ENCODE measurements around the gene GAB4.
"Not testable (repeated sequence)": the region's sequence is repeated elsewhere in the genome, so short reads cannot be mapped to it uniquely, and the experiment has no call there.

The GAB4 gene

GRCh38 chr22:16937811-16938210 is 70.2 kb downstream of the GAB4 start:
- Histone ChIP-seq H3K36me3 (ENCODE audit: insufficient read depth, low read length) (no peaks in the 10 kb centered on the region), H3K79me2 (ENCODE audit: insufficient read depth, low read length) (no peaks in the 10 kb centered on the region), H3K9me2 (replicated peaks; ENCODE audit: low read depth, low read length) (no peaks in the 10 kb centered on the region), H3K4me1 (ENCODE audit: insufficient read depth, low read length, poor library complexity, severe bottlenecking) (no peaks in the 10 kb centered on the region), H3K4me2 (ENCODE audit: low read depth, low read length, poor library complexity, severe bottlenecking) (no peak overlapping the region), H3K4me3 (ENCODE audit: low read length, poor library complexity, severe bottlenecking) (no peak overlapping the region), H3K9ac (ENCODE audit: low read depth, low read length, poor library complexity, severe bottlenecking) (no peak overlapping the region), H3K9me3 (ENCODE audit: insufficient read depth, low read depth, low read length) (no peaks in the 10 kb centered on the region), H3F3A (ENCODE audit: low read depth) (no peaks in the 10 kb centered on the region), H2AFZ (ENCODE audit: low read length) (no peak overlapping the region), H3K27me3 (ENCODE audit: insufficient read depth, low read length, poor library complexity, severe bottlenecking) (no peaks in the 10 kb centered on the region), H4K20me1 (ENCODE audit: insufficient read depth, low read length, poor library complexity, severe bottlenecking) (no peaks in the 10 kb centered on the region)
- TF ChIP-seq, protein P1, sequence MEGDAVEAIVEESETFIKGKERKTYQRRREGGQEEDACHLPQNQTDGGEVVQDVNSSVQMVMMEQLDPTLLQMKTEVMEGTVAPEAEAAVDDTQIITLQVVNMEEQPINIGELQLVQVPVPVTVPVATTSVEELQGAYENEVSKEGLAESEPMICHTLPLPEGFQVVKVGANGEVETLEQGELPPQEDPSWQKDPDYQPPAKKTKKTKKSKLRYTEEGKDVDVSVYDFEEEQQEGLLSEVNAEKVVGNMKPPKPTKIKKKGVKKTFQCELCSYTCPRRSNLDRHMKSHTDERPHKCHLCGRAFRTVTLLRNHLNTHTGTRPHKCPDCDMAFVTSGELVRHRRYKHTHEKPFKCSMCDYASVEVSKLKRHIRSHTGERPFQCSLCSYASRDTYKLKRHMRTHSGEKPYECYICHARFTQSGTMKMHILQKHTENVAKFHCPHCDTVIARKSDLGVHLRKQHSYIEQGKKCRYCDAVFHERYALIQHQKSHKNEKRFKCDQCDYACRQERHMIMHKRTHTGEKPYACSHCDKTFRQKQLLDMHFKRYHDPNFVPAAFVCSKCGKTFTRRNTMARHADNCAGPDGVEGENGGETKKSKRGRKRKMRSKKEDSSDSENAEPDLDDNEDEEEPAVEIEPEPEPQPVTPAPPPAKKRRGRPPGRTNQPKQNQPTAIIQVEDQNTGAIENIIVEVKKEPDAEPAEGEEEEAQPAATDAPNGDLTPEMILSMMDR (conservative IDR thresholded peaks at IDR 0.05; ENCODE audit: low read length) = no peak
- TF ChIP-seq EZH2phosphoT487 (IDR thresholded peaks at IDR 0.05; ENCODE audit: borderline replicate concordance) = no peak

GRCh38 chr22:16937209-16937608 is 70.8 kb downstream of the GAB4 start:
- H3K27me3 ChIP-seq (ENCODE audit: insufficient read depth, low read length, poor library complexity, severe bottlenecking); H3F3A ChIP-seq (ENCODE audit: low read depth); H3K4me1 ChIP-seq (ENCODE audit: insufficient read depth, low read length, poor library complexity, severe bottlenecking); H3K9ac ChIP-seq (ENCODE audit: low read depth, low read length, poor library complexity, severe bottlenecking); H2AFZ ChIP-seq (ENCODE audit: low read length); H3K4me3 ChIP-seq (ENCODE audit: low read length, poor library complexity, severe bottlenecking); H3K4me2 ChIP-seq (ENCODE audit: low read depth, low read length, poor library complexity, severe bottlenecking); H3K36me3 ChIP-seq (ENCODE audit: insufficient read depth, low read length); H3K9me3 ChIP-seq (ENCODE audit: insufficient read depth, low read depth, low read length); H3K9me2 ChIP-seq (replicated peaks; ENCODE audit: low read depth, low read length); H4K20me1 ChIP-seq (ENCODE audit: insufficient read depth, low read length, poor library complexity, severe bottlenecking); H3K79me2 ChIP-seq (ENCODE audit: insufficient read depth, low read length): not testable (repeated sequence)

DNA sequence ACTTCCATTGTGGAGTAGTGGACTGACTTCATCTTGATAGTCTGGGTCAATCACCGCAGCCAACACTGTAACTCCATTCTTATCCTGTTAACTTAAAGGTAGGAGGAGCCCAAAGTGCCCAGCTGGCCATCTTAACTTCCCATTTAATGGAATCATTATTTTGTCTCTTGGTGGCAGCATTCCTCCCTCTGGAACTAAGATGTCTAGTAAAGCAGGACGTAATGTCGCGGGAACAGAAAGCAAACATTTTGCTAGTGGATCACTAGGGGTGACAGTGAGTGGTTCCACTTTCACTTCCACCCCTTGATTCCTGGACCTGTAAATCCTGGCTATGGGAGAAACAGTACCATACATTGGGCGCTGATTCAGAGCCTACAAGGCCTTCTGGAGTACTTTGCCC is 71.4 kb downstream of the GAB4 start:
- TF ChIP-seq, protein P1 (conservative IDR thresholded peaks at IDR 0.05; ENCODE audit: low read length) = no peak
- no peak for TF ChIP-seq EZH2phosphoT487 (IDR thresholded peaks at IDR 0.05; ENCODE audit: borderline replicate concordance)
- Histone ChIP-seq H3K4me3 (ENCODE audit: low read length, poor library complexity, severe bottlenecking) (no peak overlapping the region), H3K4me1 (ENCODE audit: insufficient read depth, low read length, poor library complexity, severe bottlenecking) (no peaks in the 10 kb centered on the region), H3K27me3 (ENCODE audit: insufficient read depth, low read length, poor library complexity, severe bottlenecking) (no peaks in the 10 kb centered on the region), H3K9ac (ENCODE audit: low read depth, low read length, poor library complexity, severe bottlenecking) (no peak overlapping the region), H3K9me3 (ENCODE audit: insufficient read depth, low read depth, low read length) (no peaks in the 10 kb centered on the region), H3K4me2 (ENCODE audit: low read depth, low read length, poor library complexity, severe bottlenecking) (no peak overlapping the region), H4K20me1 (ENCODE audit: insufficient read depth, low read length, poor library complexity, severe bottlenecking) (no peaks in the 10 kb centered on the region), H3K9me2 (replicated peaks; ENCODE audit: low read depth, low read length) (no peaks in the 10 kb centered on the region), H2AFZ (ENCODE audit: low read length) (no peak overlapping the region), H3K79me2 (ENCODE audit: insufficient read depth, low read length) (no peaks in the 10 kb centered on the region), H3F3A (ENCODE audit: low read depth) (no peaks in the 10 kb centered on the region), H3K36me3 (ENCODE audit: insufficient read depth, low read length) (no peaks in the 10 kb centered on the region)

DNA sequence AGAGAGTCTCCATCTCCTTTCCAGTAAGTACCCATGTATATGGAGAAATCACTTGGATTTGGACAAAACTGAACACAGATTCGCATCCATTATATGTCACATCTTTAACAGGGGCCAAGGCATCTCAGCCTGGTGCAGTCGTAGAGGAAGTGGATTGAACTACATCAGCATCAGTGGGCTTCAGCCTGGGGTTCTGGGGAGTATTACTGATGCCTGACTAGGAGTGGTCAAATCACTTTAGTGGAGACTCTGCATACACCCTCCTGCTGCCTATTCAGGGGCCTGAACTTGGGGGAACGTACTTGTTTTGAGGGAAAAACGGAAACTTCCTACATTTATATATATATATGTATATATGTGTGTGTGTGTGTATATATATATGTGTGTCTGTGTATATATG is 72.8 kb downstream of the GAB4 start:
- TF ChIP-seq, protein P1 (conservative IDR thresholded peaks at IDR 0.05; ENCODE audit: low read length) = no peak
- no peak for TF ChIP-seq EZH2phosphoT487 (IDR thresholded peaks at IDR 0.05; ENCODE audit: borderline replicate concordance)
- no peaks in the 10 kb centered on the region for H3K79me2 ChIP-seq (ENCODE audit: insufficient read depth, low read length)
- H3K4me1 ChIP-seq (ENCODE audit: insufficient read depth, low read length, poor library complexity, severe bottlenecking) = no peaks in the 10 kb centered on the region

More for the DNA sequence above, 72.8 kb downstream of the GAB4 start:
- Histone ChIP-seq H3K4me3 (ENCODE audit: low read length, poor library complexity, severe bottlenecking) (no peak overlapping the region), H3F3A (ENCODE audit: low read depth) (no peaks in the 10 kb centered on the region), H3K36me3 (ENCODE audit: insufficient read depth, low read length) (no peaks in the 10 kb centered on the region), H3K9me3 (ENCODE audit: insufficient read depth, low read depth, low read length) (no peaks in the 10 kb centered on the region), H3K4me2 (ENCODE audit: low read depth, low read length, poor library complexity, severe bottlenecking) (no peak overlapping the region), H2AFZ (ENCODE audit: low read length) (no peak overlapping the region), H3K27me3 (ENCODE audit: insufficient read depth, low read length, poor library complexity, severe bottlenecking) (no peaks in the 10 kb centered on the region), H3K9ac (ENCODE audit: low read depth, low read length, poor library complexity, severe bottlenecking) (no peak overlapping the region), H3K9me2 (replicated peaks; ENCODE audit: low read depth, low read length) (no peaks in the 10 kb centered on the region), H4K20me1 (ENCODE audit: insufficient read depth, low read length, poor library complexity, severe bottlenecking) (no peaks in the 10 kb centered on the region)
